ENCODE results near the gene ILKAP. TPM values are rescaled to one million over a fixed set of nuclear protein-coding genes. Genes with fewer than 3 reads are reported as not detected.

The ILKAP gene
- total and polyA plus RNA-seq, 3 experiments from 2014 or later, result 39.7 to 66.2 (median 61.9) TPM

DNA sequence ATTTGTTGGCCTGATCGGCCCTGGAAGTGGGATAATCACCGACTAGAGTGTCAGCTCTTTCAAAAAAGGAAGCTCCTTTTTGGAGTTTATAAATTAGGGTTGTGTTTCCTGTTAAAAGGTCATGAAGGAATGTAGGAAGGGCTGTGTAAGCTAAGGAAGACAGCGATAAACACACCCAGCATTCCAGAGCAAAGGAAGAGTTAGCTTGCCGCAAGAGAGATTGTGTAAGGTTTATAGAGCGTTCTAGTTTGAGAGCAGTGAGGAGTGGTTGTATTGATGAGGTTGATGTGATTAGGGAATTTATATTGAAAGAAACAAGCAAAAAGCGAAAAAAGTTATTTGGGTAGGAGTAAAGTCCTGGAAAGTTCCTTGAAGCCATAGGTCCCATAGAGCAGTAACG lies 3.5 kb upstream of the ILKAP start:
- Mint-ChIP-seq H3K36me3 (peaks cover 0 to 5% (median 0%) of the 10 kb centered on the region in 3 donors), H3K9me3 (no peaks in the 10 kb centered on the region), H3K4me1 (peaks cover 8 to 14% (median 14%) of the 10 kb centered on the region in 3 donors), H3K4me3 (no peak overlapping the region), H3K27ac (no peak overlapping the region), H3K27me3 (peaks cover 0 to 10% of the 10 kb centered on the region in 2 donors)
- H3K27me3 ChIP-seq (ENCODE audit: insufficient read depth, low read length, poor library complexity, severe bottlenecking), result no peaks in the 10 kb centered on the region
- no peak overlapping the region for H3K27ac ChIP-seq (ENCODE audit: low read depth, low read length)
- H3K9me3 ChIP-seq (ENCODE audit: low read length), result no peaks in the 10 kb centered on the region
- peaks cover 12% of the 10 kb centered on the region for H3K4me1 ChIP-seq (ENCODE audit: insufficient read depth, low read length)
- DNase-seq, result no peak
- no peak overlapping the region for H3K4me3 ChIP-seq (ENCODE audit: low read length)
- POLR2A ChIA-PET, result no interaction called here
- CTCF ChIA-PET, result no interaction called here
- no peaks in the 10 kb centered on the region for H3K36me3 ChIP-seq (ENCODE audit: insufficient read depth, low read length)

GRCh38 chr2:238203973-238204683 lies 633 bp upstream of the ILKAP start:
- peaks cover 39% of the 10 kb centered on the region for H3K4me1 ChIP-seq (ENCODE audit: insufficient read depth, low read length)
- no peaks in the 10 kb centered on the region for H3K27me3 ChIP-seq (ENCODE audit: insufficient read depth, low read length, poor library complexity, severe bottlenecking)
- Mint-ChIP-seq H3K27ac (peak overlapping the region; percentile 83 to 98 (median 92)), H3K27me3 (peaks cover 0 to 10% of the 10 kb centered on the region in 2 donors), H3K36me3 (peaks cover 0 to 16% (median 0%) of the 10 kb centered on the region in 3 donors), H3K9me3 (no peaks in the 10 kb centered on the region), H3K4me3 (peak overlapping the region; percentile 75 to 94 (median 81)), H3K4me1 (peaks cover 36 to 43% (median 40%) of the 10 kb centered on the region in 3 donors)
- ChIA-PET POLR2A (interaction anchor here (0.6 to 1.5 kb wide), 3 partner anchors 8 to 85 kb away, joined by 3 to 4 read pairs (median 4); no protein-coding TSS in a partner anchor), CTCF (interaction anchor here (1.1 kb wide), 1 partner anchor 27 kb away, joined by 3 read pairs; no protein-coding TSS in a partner anchor)
- DNase-seq, result no peak
- no peaks in the 10 kb centered on the region for H3K36me3 ChIP-seq (ENCODE audit: insufficient read depth, low read length)
- no peaks in the 10 kb centered on the region for H3K9me3 ChIP-seq (ENCODE audit: low read length)
- peak overlapping the region; percentile 76 for H3K4me3 ChIP-seq (ENCODE audit: low read length)
- peak overlapping the region; percentile 83 for H3K27ac ChIP-seq (ENCODE audit: low read depth, low read length)

- peak overlapping the region; percentile 83 for H3K27ac ChIP-seq (ENCODE audit: low read depth, low read length)
- H3K9me3 ChIP-seq (ENCODE audit: low read length), result no peaks in the 10 kb centered on the region
- H3K9me3 Mint-ChIP-seq, result no peaks in the 10 kb centered on the region
- peaks cover 0 to 10% of the 10 kb centered on the region in 2 donors for H3K27me3 Mint-ChIP-seq
- POLR2A ChIA-PET, result interaction anchor here (0.6 to 2.0 kb wide), 7 partner anchors 10 to 515 kb away, joined by 3 to 6 read pairs (median 4); no protein-coding TSS in a partner anchor
- peaks cover 0 to 18% (median 0%) of the 10 kb centered on the region in 3 donors for H3K36me3 Mint-ChIP-seq
- H3K4me1 ChIP-seq (ENCODE audit: insufficient read depth, low read length), result peaks cover 43% of the 10 kb centered on the region
- H3K4me3 Mint-ChIP-seq, result peak overlapping the region; percentile 87 to 97 (median 90)
- H3K27ac Mint-ChIP-seq, result peak overlapping the region; percentile 84 to 97 (median 92)
- no peak for DNase-seq
- H3K4me1 Mint-ChIP-seq, result peaks cover 50 to 59% (median 52%) of the 10 kb centered on the region in 3 donors
- H3K36me3 ChIP-seq (ENCODE audit: insufficient read depth, low read length), result no peaks in the 10 kb centered on the region
- H3K27me3 ChIP-seq (ENCODE audit: insufficient read depth, low read length, poor library complexity, severe bottlenecking), result no peaks in the 10 kb centered on the region
- CTCF ChIA-PET, result interaction anchor here (0.9 to 1.2 kb wide), 2 partner anchors 12 to 60 kb away, joined by 3 to 5 read pairs; no protein-coding TSS in a partner anchor
- peak overlapping the region; percentile 82 for H3K4me3 ChIP-seq (ENCODE audit: low read length)
Measured at GRCh38 chr2:238202326-238203093, 985 bp downstream of the ILKAP start.

- Histone ChIP-seq H3K27ac (ENCODE audit: low read depth, low read length) (no peak overlapping the region), H3K36me3 (ENCODE audit: insufficient read depth, low read length) (peaks cover 71% of the 10 kb centered on the region), H3K9me3 (ENCODE audit: low read length) (no peaks in the 10 kb centered on the region), H3K27me3 (ENCODE audit: insufficient read depth, low read length, poor library complexity, severe bottlenecking) (no peaks in the 10 kb centered on the region), H3K4me1 (ENCODE audit: insufficient read depth, low read length) (peaks cover 4% of the 10 kb centered on the region), H3K4me3 (ENCODE audit: low read length) (no peak overlapping the region)
- peaks cover 0 to 91% (median 28%) of the 10 kb centered on the region in 3 donors for H3K36me3 Mint-ChIP-seq
- POLR2A ChIA-PET, result interaction anchor here (0.6 kb wide), 1 partner anchor 535 kb away, joined by 9 read pairs; no protein-coding TSS in a partner anchor
- H3K4me1 Mint-ChIP-seq, result peaks cover 9 to 18% (median 13%) of the 10 kb centered on the region in 3 donors
- no peak overlapping the region for H3K4me3 Mint-ChIP-seq
- no peak overlapping the region for H3K27ac Mint-ChIP-seq
- DNase-seq, result no peak
- CTCF ChIA-PET, result interaction anchor here (0.7 kb wide), 1 partner anchor 416 kb away, joined by 3 read pairs; no protein-coding TSS in a partner anchor
- H3K9me3 Mint-ChIP-seq, result no peaks in the 10 kb centered on the region
- no peaks in the 10 kb centered on the region for H3K27me3 Mint-ChIP-seq
Measured at GRCh38 chr2:238190445-238190844, 13.1 kb downstream of the ILKAP start.

DNA sequence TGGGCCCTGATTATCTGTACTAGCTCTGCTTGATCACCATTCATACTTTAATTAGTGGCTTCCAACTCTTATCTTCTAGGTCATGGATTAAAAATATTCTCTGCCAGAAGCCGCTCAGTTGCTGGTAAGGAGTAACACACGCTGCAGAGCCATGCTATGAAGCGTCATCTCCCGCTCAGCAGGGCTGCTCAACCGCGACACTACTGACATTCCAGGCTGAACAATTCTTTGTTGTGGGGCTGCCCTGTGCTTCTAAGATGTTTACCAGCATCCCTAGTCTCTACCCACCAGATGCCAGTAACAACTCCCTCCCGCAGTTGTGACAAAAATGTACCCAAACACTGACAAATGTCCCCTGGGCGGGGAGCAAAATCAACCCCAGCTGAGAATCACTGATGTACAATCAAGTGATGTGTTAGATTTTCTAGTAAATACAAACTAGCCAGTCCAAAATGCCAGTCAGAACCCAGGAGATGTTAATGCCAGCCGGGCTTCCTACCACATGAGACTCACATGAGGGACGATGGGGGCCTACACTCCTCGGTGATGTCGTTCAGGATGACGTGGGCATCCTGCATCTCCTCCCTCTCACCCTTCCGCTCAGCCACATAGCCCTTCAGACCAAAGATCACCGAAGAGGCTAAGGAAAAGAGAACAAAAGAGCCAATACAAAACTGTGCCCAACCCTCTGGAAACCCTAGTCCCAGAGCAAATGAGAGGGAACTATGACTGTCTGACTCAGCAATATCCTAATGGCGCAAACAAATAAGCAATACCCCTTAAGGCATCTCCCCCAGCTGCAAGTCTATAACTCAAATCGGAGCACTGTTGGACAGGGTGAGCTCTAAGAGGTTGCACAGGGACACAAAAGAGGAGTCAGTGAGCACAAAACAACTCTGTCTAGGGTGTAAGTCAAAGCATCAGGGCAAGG lies 15.6 kb downstream of the ILKAP start:
- Histone ChIP-seq H3K27me3 (ENCODE audit: insufficient read depth, low read length, poor library complexity, severe bottlenecking) (no peaks in the 10 kb centered on the region), H3K4me1 (ENCODE audit: insufficient read depth, low read length) (no peaks in the 10 kb centered on the region), H3K27ac (ENCODE audit: low read depth, low read length) (no peak overlapping the region), H3K4me3 (ENCODE audit: low read length) (no peak overlapping the region), H3K36me3 (ENCODE audit: insufficient read depth, low read length) (peaks cover 78% of the 10 kb centered on the region), H3K9me3 (ENCODE audit: low read length) (no peaks in the 10 kb centered on the region)
- Mint-ChIP-seq H3K36me3 (peaks cover 8 to 94% (median 30%) of the 10 kb centered on the region in 3 donors), H3K4me3 (no peak overlapping the region), H3K4me1 (peaks cover 14 to 28% (median 19%) of the 10 kb centered on the region in 3 donors), H3K27ac (peak overlapping the region in 1 of 8 donors; percentile 51), H3K27me3 (no peaks in the 10 kb centered on the region), H3K9me3 (no peaks in the 10 kb centered on the region)
- no peak for DNase-seq
- ChIA-PET POLR2A (no interaction called here), CTCF (no interaction called here)

DNA sequence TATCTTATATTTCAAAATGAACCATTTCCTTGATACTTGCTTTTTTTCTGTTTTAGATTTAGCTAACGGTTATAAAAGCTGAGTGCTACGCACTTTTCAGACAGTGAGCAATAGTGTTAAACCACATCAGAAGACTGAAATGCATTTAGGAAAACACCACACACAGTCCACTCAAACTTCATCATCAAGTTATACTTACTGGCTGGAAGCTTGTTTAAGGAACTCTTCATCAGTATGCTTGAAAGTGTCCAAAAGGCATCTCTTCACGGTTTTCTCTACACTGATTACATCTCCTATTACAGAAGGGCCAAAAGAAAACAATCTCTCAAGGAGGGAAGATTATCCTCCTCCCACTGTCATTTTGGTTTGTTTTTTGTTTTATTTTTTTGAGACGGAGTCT lies 19.7 kb downstream of the ILKAP start:
- H3K4me1 ChIP-seq (ENCODE audit: insufficient read depth, low read length), result no peaks in the 10 kb centered on the region
- Mint-ChIP-seq H3K9me3 (no peaks in the 10 kb centered on the region), H3K4me3 (peak overlapping the region in 2 of 7 donors; percentile 15 to 26), H3K27ac (peak overlapping the region in 6 of 8 donors; percentile 17 to 82 (median 56)), H3K4me1 (peaks cover 14 to 28% (median 18%) of the 10 kb centered on the region in 3 donors), H3K36me3 (peaks cover 28 to 99% (median 36%) of the 10 kb centered on the region in 3 donors), H3K27me3 (no peaks in the 10 kb centered on the region)
- no peaks in the 10 kb centered on the region for H3K27me3 ChIP-seq (ENCODE audit: insufficient read depth, low read length, poor library complexity, severe bottlenecking)
- no peaks in the 10 kb centered on the region for H3K9me3 ChIP-seq (ENCODE audit: low read length)
- H3K4me3 ChIP-seq (ENCODE audit: low read length), result no peak overlapping the region
- CTCF ChIA-PET, result no interaction called here
- no peak overlapping the region for H3K27ac ChIP-seq (ENCODE audit: low read depth, low read length)
- H3K36me3 ChIP-seq (ENCODE audit: insufficient read depth, low read length), result peaks cover 91% of the 10 kb centered on the region
- DNase-seq, result no peak
- POLR2A ChIA-PET, result no interaction called here

DNA sequence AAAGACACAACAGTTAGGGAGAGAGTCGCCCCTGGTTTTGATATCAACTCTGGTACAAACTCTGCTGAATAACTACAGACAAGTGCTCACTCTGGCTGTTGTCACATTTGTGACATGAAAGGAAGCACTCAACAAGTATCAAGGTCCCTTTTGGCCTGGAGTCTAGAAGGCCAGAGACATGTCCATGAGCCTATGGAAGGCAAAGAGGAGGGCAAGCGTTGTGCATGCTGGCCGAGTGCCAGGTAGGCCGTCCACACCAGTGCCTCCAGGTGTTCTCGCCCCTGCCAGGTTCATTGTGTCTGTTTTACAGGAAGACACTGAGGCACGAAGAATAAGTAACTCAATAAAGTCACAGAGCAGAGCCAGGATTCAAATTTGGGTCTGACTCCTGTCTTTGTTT lies 21.1 kb downstream of the ILKAP start:
- Mint-ChIP-seq H3K9me3 (no peaks in the 10 kb centered on the region), H3K4me1 (peaks cover 14 to 28% (median 16%) of the 10 kb centered on the region in 3 donors), H3K4me3 (no peak overlapping the region), H3K36me3 (peaks cover 30 to 97% (median 31%) of the 10 kb centered on the region in 3 donors), H3K27ac (no peak overlapping the region), H3K27me3 (no peaks in the 10 kb centered on the region)
- no peak for DNase-seq
- Histone ChIP-seq H3K27me3 (ENCODE audit: insufficient read depth, low read length, poor library complexity, severe bottlenecking) (no peaks in the 10 kb centered on the region), H3K9me3 (ENCODE audit: low read length) (no peaks in the 10 kb centered on the region), H3K4me3 (ENCODE audit: low read length) (no peak overlapping the region), H3K36me3 (ENCODE audit: insufficient read depth, low read length) (peaks cover 81% of the 10 kb centered on the region), H3K27ac (ENCODE audit: low read depth, low read length) (no peak overlapping the region), H3K4me1 (ENCODE audit: insufficient read depth, low read length) (no peaks in the 10 kb centered on the region)
- ChIA-PET CTCF (no interaction called here), POLR2A (no interaction called here)
